ENCODE data around the gene WDR93. TPM values are rescaled to one million over a fixed set of nuclear protein-coding genes. Genes with fewer than 3 reads are reported as not detected.

Gene WDR93
- total and polyA plus RNA-seq, 2 donors from 2014 or later, result 1.2 to 2.5 TPM

GRCh38 chr15:89740137-89740536, 49.5 kb downstream of the WDR93 start:
- no peaks in the 10 kb centered on the region for H3K9me3 ChIP-seq (ENCODE audit: control insufficient read depth in 2 of 3, insufficient read depth in 1 of 3, low read length in 3 of 3)
- H3K36me3 ChIP-seq (ENCODE audit: control insufficient read depth in 2 of 3, insufficient read depth in 3 of 3, low read length in 3 of 3), result no peaks in the 10 kb centered on the region
- H3K4me3 ChIP-seq (ENCODE audit: low read length in 3 of 3), result no peak overlapping the region
- FAIRE-seq (no peak), DNase-seq (peak; percentile 17 to 89 (median 81))
- H3K9ac ChIP-seq (ENCODE audit: low read length in 3 of 3), result no peak overlapping the region
- intact Hi-C loops (cut with DNase I), result no loop called here
- TF ChIP-seq, protein P1, sequence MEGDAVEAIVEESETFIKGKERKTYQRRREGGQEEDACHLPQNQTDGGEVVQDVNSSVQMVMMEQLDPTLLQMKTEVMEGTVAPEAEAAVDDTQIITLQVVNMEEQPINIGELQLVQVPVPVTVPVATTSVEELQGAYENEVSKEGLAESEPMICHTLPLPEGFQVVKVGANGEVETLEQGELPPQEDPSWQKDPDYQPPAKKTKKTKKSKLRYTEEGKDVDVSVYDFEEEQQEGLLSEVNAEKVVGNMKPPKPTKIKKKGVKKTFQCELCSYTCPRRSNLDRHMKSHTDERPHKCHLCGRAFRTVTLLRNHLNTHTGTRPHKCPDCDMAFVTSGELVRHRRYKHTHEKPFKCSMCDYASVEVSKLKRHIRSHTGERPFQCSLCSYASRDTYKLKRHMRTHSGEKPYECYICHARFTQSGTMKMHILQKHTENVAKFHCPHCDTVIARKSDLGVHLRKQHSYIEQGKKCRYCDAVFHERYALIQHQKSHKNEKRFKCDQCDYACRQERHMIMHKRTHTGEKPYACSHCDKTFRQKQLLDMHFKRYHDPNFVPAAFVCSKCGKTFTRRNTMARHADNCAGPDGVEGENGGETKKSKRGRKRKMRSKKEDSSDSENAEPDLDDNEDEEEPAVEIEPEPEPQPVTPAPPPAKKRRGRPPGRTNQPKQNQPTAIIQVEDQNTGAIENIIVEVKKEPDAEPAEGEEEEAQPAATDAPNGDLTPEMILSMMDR (IDR thresholded peaks at IDR 0.05; ENCODE audit: borderline replicate concordance, extremely low read depth, insufficient read depth), result peak; percentile 82
- H3K27me3 ChIP-seq (ENCODE audit: control insufficient read depth, insufficient read depth, low read length), result no peaks in the 10 kb centered on the region
- no peak overlapping the region for H3K27ac ChIP-seq (ENCODE audit: low read depth in 2 of 2, low read length in 2 of 2)
- H3K4me1 ChIP-seq (ENCODE audit: control insufficient read depth in 2 of 3, insufficient read depth in 2 of 3, low read depth in 1 of 3, low read length in 3 of 3), result peaks cover 0 to 3% (median 0%) of the 10 kb centered on the region in 3 donors

DNA sequence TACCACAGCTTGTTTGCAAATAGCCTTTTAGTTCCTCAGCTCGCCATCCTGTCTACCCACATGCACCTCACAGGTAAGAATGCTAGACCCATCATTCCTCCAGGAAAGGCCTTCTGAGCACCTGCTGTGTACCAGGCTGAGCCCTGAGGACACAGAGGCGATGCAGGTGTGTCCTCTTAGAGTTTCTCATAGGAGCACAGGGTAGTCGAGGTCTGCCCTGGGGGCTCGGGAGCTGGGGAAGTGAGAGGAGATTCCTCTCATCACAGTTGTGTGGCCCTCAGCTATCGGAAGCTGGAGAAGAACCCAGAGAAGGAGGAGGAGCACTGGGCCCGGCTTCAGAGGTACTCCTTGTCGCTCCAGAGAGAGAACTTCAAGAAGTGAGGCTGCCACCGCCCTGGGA, 52.4 kb downstream of the WDR93 start:
- TF ChIP-seq, protein P1 (IDR thresholded peaks at IDR 0.05; ENCODE audit: borderline replicate concordance, extremely low read depth, insufficient read depth), result no peak
- Histone ChIP-seq H3K9ac (ENCODE audit: low read length in 3 of 3) (no peak overlapping the region), H3K27ac (ENCODE audit: low read depth in 2 of 2, low read length in 2 of 2) (no peak overlapping the region), H3K4me3 (ENCODE audit: low read length in 3 of 3) (no peak overlapping the region), H3K27me3 (ENCODE audit: control insufficient read depth, insufficient read depth, low read length) (peaks cover 6% of the 10 kb centered on the region), H3K36me3 (ENCODE audit: control insufficient read depth in 2 of 3, insufficient read depth in 3 of 3, low read length in 3 of 3) (no peaks in the 10 kb centered on the region), H3K9me3 (ENCODE audit: control insufficient read depth in 2 of 3, insufficient read depth in 1 of 3, low read length in 3 of 3) (no peaks in the 10 kb centered on the region), H3K4me1 (ENCODE audit: control insufficient read depth in 2 of 3, insufficient read depth in 2 of 3, low read depth in 1 of 3, low read length in 3 of 3) (peaks cover 0 to 3% (median 0%) of the 10 kb centered on the region in 3 donors)
- intact Hi-C loops (cut with DNase I), result no loop called here
- FAIRE-seq (no peak), DNase-seq (peak in 1 of 5 donors; percentile 26)

GRCh38 chr15:89743594-89743993, 53.0 kb downstream of the WDR93 start:
- DNase-seq (peak in 1 of 5 donors; percentile 45), FAIRE-seq (no peak)
- Histone ChIP-seq H3K9me3 (ENCODE audit: control insufficient read depth in 2 of 3, insufficient read depth in 1 of 3, low read length in 3 of 3) (no peaks in the 10 kb centered on the region), H3K4me1 (ENCODE audit: control insufficient read depth in 2 of 3, insufficient read depth in 2 of 3, low read depth in 1 of 3, low read length in 3 of 3) (peaks cover 0 to 3% (median 0%) of the 10 kb centered on the region in 3 donors), H3K4me3 (ENCODE audit: low read length in 3 of 3) (no peak overlapping the region), H3K27me3 (ENCODE audit: control insufficient read depth, insufficient read depth, low read length) (peaks cover 6% of the 10 kb centered on the region), H3K27ac (ENCODE audit: low read depth in 2 of 2, low read length in 2 of 2) (no peak overlapping the region), H3K9ac (ENCODE audit: low read length in 3 of 3) (no peak overlapping the region), H3K36me3 (ENCODE audit: control insufficient read depth in 2 of 3, insufficient read depth in 3 of 3, low read length in 3 of 3) (no peaks in the 10 kb centered on the region)
- TF ChIP-seq, protein P1 (IDR thresholded peaks at IDR 0.05; ENCODE audit: borderline replicate concordance, extremely low read depth, insufficient read depth), result no peak
- intact Hi-C loops (cut with DNase I), result no loop called here

GRCh38 chr15:89745131-89745530, 54.5 kb downstream of the WDR93 start:
- DNase-seq (peak in 1 of 5 donors; percentile 45), FAIRE-seq (no peak)
- H3K4me3 ChIP-seq (ENCODE audit: low read length in 3 of 3), result no peak overlapping the region
- no peaks in the 10 kb centered on the region for H3K9me3 ChIP-seq (ENCODE audit: control insufficient read depth in 2 of 3, insufficient read depth in 1 of 3, low read length in 3 of 3)
- intact Hi-C loops (cut with DNase I), result no loop called here
- peaks cover 0 to 5% (median 0%) of the 10 kb centered on the region in 3 donors for H3K4me1 ChIP-seq (ENCODE audit: control insufficient read depth in 2 of 3, insufficient read depth in 2 of 3, low read depth in 1 of 3, low read length in 3 of 3)
- no peaks in the 10 kb centered on the region for H3K36me3 ChIP-seq (ENCODE audit: control insufficient read depth in 2 of 3, insufficient read depth in 3 of 3, low read length in 3 of 3)
- peaks cover 6% of the 10 kb centered on the region for H3K27me3 ChIP-seq (ENCODE audit: control insufficient read depth, insufficient read depth, low read length)
- no peak overlapping the region for H3K27ac ChIP-seq (ENCODE audit: low read depth in 2 of 2, low read length in 2 of 2)
- H3K9ac ChIP-seq (ENCODE audit: low read length in 3 of 3), result no peak overlapping the region
- TF ChIP-seq, protein P1 (IDR thresholded peaks at IDR 0.05; ENCODE audit: borderline replicate concordance, extremely low read depth, insufficient read depth), result no peak
